ENCODE results near the gene DCK. TPM values are rescaled to one million over a fixed set of nuclear protein-coding genes. Genes with fewer than 3 reads are reported as not detected.
A peak's percentile ranks its signal among the peaks of the same experiment; 100 is the strongest.

The DCK gene
- total and polyA plus RNA-seq, 9 of the 15 experiments (the other 6 are each of a cell fraction or from before 2014, with no cell fraction given) = 11.3 to 25.8 (median 19.6) TPM

GRCh38 chr4:70993181-70994068 lies at the start of gene DCK (continued):
- TF ChIP-seq MGA (IDR thresholded peaks at IDR 0.05) = peak; percentile 75; the same call in 1 of the 2 replicates
- TF ChIP-seq MEF2A (IDR thresholded peaks at IDR 0.05; ENCODE audit: control insufficient read depth, low read depth, low read length) = no peak
- TF ChIP-seq CHD2 (IDR thresholded peaks at IDR 0.05; ENCODE audit: low read depth, low read length) = 0 out of 2 replicates have a peak, but pooled peaks have one; percentile 21
- TF ChIP-seq NR2F6 (CRISPR knock-in tag; IDR thresholded peaks at IDR 0.05) = no peak
- no peak for TF ChIP-seq NFATC3 (IDR thresholded peaks at IDR 0.05)
- no peak for TF ChIP-seq NFE2L1 (tag; IDR thresholded peaks at IDR 0.05; ENCODE audit: borderline replicate concordance, low read depth)
- no peak for TF ChIP-seq MECOM (CRISPR knock-in tag; IDR thresholded peaks at IDR 0.05)
- TF ChIP-seq ZNF583 (CRISPR knock-in tag; IDR thresholded peaks at IDR 0.05) = no peak
- TF ChIP-seq COPS2 (conservative IDR thresholded peaks at IDR 0.05) = no peak
- TF ChIP-seq KDM2B (CRISPR knock-in tag; IDR thresholded peaks at IDR 0.05) = no peak
- TF ChIP-seq ATF2 (CRISPR knock-in tag; IDR thresholded peaks at IDR 0.05) = no peak
- TF ChIP-seq MAFK (IDR thresholded peaks at IDR 0.05; ENCODE audit: low read length) = no peak
- TF ChIP-seq E2F1 (CRISPR knock-in tag; IDR thresholded peaks at IDR 0.05) = peak; percentile 97
- TF ChIP-seq SREBF2 (CRISPR knock-in tag; IDR thresholded peaks at IDR 0.05) = no peak
